ENCODE data around the gene FREM1. TPM values are rescaled to one million over a fixed set of nuclear protein-coding genes. Genes with fewer than 3 reads are reported as not detected.
"Not testable (repeated sequence)": the region's sequence is repeated elsewhere in the genome, so short reads cannot be mapped to it uniquely, and the experiment has no call there.

FREM1 gene
- total RNA-seq, 2 donors from 2014 or later: 2.0 to 2.6 TPM

DNA sequence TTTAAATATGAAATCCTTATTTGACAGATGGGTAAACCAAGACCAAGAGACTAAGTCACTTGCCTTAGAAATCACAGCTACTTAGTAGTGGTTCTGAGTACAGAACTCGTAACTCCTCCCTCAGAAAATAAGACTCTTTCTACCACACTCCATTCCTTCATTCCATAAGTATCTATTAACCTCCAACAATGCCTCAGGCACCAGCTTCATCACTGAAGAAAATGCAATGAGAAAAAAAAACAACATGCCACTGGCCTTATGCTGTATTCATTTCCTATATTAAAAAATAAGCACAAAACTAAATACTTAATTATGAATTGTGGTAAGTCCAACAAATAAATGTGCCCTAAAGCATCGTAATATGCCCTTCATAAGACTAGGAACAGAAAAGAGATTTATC, 13.5 kb upstream of the FREM1 start:
- no peak overlapping the region for H3K4me3 ChIP-seq
- no peak overlapping the region for H3K27ac ChIP-seq
- no peaks in the 10 kb centered on the region for H3K9me3 ChIP-seq
- H3K27me3 ChIP-seq (replicated peaks; ENCODE audit: insufficient read depth): no peaks in the 10 kb centered on the region
- intact Hi-C loops (cut with DNase I): no loop called here
- TF ChIP-seq POLR2AphosphoS5 (IDR thresholded peaks at IDR 0.05) (no peak), POLR2A (IDR thresholded peaks at IDR 0.05) (no peak)
- TF ChIP-seq, protein P1, sequence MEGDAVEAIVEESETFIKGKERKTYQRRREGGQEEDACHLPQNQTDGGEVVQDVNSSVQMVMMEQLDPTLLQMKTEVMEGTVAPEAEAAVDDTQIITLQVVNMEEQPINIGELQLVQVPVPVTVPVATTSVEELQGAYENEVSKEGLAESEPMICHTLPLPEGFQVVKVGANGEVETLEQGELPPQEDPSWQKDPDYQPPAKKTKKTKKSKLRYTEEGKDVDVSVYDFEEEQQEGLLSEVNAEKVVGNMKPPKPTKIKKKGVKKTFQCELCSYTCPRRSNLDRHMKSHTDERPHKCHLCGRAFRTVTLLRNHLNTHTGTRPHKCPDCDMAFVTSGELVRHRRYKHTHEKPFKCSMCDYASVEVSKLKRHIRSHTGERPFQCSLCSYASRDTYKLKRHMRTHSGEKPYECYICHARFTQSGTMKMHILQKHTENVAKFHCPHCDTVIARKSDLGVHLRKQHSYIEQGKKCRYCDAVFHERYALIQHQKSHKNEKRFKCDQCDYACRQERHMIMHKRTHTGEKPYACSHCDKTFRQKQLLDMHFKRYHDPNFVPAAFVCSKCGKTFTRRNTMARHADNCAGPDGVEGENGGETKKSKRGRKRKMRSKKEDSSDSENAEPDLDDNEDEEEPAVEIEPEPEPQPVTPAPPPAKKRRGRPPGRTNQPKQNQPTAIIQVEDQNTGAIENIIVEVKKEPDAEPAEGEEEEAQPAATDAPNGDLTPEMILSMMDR (IDR thresholded peaks at IDR 0.05): no peak
- 94% methylated on average over 2 of the region's 2 CpGs for WGBS
- H3K36me3 ChIP-seq: no peaks in the 10 kb centered on the region
- DNase-seq (ENCODE audit: low spot score): no peak
- no peaks in the 10 kb centered on the region for H3K4me1 ChIP-seq (replicated peaks)

DNA sequence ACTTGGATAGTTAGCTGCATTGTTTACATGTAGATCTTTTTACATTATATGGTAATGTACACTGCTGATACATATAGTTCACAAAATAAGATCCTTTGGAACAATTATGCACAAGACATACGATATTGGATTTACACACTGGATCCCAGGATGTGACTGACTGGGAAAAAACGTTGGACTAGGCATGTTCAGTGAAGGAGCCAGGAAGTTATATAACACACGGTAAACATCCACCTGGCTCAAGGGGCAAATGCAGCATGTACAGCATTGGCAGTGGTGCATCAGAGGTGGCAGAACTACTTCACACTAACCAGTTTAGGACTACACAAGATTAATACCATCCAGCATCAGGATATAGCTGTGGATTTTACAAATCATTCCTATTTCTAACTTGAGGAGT, 10.6 kb upstream of the FREM1 start:
- intact Hi-C loops (cut with DNase I); H3K27ac ChIP-seq; H3K27me3 ChIP-seq (replicated peaks; ENCODE audit: insufficient read depth); H3K36me3 ChIP-seq; DNase-seq (ENCODE audit: low spot score); H3K4me3 ChIP-seq; H3K9me3 ChIP-seq; H3K4me1 ChIP-seq (replicated peaks): not testable (repeated sequence)
- WGBS: 25% methylated on average over 3 of the region's 3 CpGs

DNA sequence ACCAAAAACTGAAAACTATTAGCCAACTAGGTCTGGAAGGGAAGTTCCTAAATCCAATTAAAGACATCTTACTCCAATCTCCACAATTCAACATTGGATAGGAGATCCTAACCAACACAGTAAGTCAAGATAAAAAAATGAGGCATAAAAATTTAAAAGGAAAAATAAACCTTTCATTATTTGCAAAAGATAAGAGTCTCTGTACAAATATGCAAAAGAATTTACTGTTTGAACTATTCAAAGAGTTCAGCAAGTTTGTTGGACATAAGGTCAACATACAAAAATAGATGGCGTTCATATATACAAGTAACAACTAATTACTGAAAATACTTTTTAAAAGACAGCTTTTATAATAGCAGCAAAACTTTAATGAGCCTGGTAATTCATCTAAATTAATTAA, 3.1 kb upstream of the FREM1 start:
- Histone ChIP-seq H3K27ac (no peak overlapping the region), H3K4me1 (replicated peaks) (no peaks in the 10 kb centered on the region), H3K27me3 (replicated peaks; ENCODE audit: insufficient read depth) (no peaks in the 10 kb centered on the region), H3K9me3 (no peaks in the 10 kb centered on the region), H3K36me3 (no peaks in the 10 kb centered on the region), H3K4me3 (no peak overlapping the region)
- DNase-seq (ENCODE audit: low spot score): no peak
- intact Hi-C loops (cut with DNase I): no loop called here
- TF ChIP-seq POLR2A (IDR thresholded peaks at IDR 0.05) (no peak), POLR2AphosphoS5 (IDR thresholded peaks at IDR 0.05) (no peak)
- TF ChIP-seq, protein P1 (IDR thresholded peaks at IDR 0.05): no peak
- WGBS: 60% methylated on average over 1 of the region's 1 CpG

DNA sequence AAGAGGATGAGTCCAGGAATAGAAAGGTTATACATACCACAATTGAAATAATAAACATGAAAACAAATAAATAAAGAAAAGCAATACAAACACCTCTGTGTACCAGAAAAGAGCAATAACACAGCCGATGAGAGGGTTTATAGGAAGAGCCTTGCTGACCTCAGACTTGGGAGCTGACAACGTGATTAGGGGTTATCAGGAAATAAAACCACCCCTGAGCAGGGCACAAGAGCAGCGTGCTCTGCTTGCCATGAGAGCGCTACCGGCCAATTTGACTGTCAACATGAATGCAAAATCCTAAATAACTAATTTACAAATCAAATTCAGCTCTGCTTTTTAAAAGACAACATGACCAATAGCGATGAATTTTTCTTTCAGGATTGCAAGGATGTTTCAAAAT, 2.6 kb upstream of the FREM1 start:
- Histone ChIP-seq H3K4me3 (no peak overlapping the region), H3K36me3 (no peaks in the 10 kb centered on the region), H3K9me3 (no peaks in the 10 kb centered on the region), H3K27me3 (replicated peaks; ENCODE audit: insufficient read depth) (no peaks in the 10 kb centered on the region), H3K27ac (no peak overlapping the region), H3K4me1 (replicated peaks) (no peaks in the 10 kb centered on the region)
- intact Hi-C loops (cut with DNase I): no loop called here
- 75% methylated on average over 6 of the region's 6 CpGs for WGBS
- TF ChIP-seq POLR2AphosphoS5 (IDR thresholded peaks at IDR 0.05): no peak
- no peak for TF ChIP-seq POLR2A (IDR thresholded peaks at IDR 0.05)
- TF ChIP-seq, protein P1 (IDR thresholded peaks at IDR 0.05): no peak
- DNase-seq (ENCODE audit: low spot score): no peak

DNA sequence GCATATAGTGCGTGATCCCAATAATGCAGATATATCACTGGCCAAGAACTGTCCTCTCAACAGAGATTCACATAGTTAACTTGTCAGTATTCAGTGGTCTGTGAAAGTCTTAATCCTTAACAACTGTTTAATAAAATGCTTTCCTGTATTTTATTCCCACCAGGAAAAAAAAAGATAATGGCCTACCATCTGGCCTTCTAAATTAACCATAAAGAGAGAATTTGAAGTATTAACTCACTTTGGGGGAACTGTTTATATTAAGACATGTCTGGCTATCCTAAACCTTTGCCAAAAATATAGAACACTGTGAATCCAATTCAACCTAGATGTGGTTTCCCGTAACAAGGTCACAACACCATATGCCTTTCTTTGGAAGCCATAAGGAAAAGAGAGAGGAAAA, 818 bp upstream of the FREM1 start:
- 81% methylated on average over 2 of the region's 2 CpGs for WGBS
- H3K36me3 ChIP-seq: no peaks in the 10 kb centered on the region
- intact Hi-C loops (cut with DNase I): no loop called here
- H3K9me3 ChIP-seq: no peaks in the 10 kb centered on the region
- H3K27ac ChIP-seq: no peak overlapping the region
- H3K4me3 ChIP-seq: no peak overlapping the region
- TF ChIP-seq, protein P1 (IDR thresholded peaks at IDR 0.05): no peak
- no peak for TF ChIP-seq POLR2A (IDR thresholded peaks at IDR 0.05)
- no peak for TF ChIP-seq POLR2AphosphoS5 (IDR thresholded peaks at IDR 0.05)
- H3K27me3 ChIP-seq (replicated peaks; ENCODE audit: insufficient read depth): no peaks in the 10 kb centered on the region
- no peaks in the 10 kb centered on the region for H3K4me1 ChIP-seq (replicated peaks)
- no peak for DNase-seq (ENCODE audit: low spot score)
